ENCODE results near the gene HIVEP1.

DNA sequence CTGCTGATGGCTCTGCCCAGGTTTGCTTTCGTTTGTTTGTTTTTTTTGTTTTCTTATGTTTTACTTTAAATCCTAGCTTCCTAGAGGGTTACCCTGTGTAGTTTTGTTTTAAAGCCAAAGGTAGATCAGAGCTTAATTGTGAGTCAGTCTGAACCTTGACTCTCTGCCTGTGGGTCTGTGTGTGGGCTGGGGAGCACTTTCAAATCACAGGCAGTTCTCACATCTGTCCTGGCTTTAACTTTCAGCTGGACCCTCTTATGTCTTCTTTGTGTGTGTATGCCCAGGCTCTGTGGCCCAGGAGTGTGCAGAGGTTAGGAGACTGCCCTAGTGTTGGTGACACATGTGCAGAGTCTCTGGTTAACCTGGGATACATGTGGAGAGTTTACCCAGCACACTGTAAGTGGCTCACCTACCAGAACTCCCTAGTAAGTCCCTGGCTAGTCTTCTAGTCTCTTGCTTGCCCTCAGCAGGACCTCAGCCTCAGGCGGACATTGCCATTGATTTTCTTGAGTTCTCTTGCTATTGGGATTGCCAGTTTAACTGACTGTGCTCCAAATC lies 19.0 kb downstream of the HIVEP1 start:
- TF ChIP-seq, protein P1, sequence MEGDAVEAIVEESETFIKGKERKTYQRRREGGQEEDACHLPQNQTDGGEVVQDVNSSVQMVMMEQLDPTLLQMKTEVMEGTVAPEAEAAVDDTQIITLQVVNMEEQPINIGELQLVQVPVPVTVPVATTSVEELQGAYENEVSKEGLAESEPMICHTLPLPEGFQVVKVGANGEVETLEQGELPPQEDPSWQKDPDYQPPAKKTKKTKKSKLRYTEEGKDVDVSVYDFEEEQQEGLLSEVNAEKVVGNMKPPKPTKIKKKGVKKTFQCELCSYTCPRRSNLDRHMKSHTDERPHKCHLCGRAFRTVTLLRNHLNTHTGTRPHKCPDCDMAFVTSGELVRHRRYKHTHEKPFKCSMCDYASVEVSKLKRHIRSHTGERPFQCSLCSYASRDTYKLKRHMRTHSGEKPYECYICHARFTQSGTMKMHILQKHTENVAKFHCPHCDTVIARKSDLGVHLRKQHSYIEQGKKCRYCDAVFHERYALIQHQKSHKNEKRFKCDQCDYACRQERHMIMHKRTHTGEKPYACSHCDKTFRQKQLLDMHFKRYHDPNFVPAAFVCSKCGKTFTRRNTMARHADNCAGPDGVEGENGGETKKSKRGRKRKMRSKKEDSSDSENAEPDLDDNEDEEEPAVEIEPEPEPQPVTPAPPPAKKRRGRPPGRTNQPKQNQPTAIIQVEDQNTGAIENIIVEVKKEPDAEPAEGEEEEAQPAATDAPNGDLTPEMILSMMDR (IDR thresholded peaks at IDR 0.05) = no peak
- no peak for TF ChIP-seq POLR2AphosphoS5 (IDR thresholded peaks at IDR 0.05; ENCODE audit: low read depth, low read length)
- TF ChIP-seq, protein P2, sequence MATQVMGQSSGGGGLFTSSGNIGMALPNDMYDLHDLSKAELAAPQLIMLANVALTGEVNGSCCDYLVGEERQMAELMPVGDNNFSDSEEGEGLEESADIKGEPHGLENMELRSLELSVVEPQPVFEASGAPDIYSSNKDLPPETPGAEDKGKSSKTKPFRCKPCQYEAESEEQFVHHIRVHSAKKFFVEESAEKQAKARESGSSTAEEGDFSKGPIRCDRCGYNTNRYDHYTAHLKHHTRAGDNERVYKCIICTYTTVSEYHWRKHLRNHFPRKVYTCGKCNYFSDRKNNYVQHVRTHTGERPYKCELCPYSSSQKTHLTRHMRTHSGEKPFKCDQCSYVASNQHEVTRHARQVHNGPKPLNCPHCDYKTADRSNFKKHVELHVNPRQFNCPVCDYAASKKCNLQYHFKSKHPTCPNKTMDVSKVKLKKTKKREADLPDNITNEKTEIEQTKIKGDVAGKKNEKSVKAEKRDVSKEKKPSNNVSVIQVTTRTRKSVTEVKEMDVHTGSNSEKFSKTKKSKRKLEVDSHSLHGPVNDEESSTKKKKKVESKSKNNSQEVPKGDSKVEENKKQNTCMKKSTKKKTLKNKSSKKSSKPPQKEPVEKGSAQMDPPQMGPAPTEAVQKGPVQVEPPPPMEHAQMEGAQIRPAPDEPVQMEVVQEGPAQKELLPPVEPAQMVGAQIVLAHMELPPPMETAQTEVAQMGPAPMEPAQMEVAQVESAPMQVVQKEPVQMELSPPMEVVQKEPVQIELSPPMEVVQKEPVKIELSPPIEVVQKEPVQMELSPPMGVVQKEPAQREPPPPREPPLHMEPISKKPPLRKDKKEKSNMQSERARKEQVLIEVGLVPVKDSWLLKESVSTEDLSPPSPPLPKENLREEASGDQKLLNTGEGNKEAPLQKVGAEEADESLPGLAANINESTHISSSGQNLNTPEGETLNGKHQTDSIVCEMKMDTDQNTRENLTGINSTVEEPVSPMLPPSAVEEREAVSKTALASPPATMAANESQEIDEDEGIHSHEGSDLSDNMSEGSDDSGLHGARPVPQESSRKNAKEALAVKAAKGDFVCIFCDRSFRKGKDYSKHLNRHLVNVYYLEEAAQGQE (IDR thresholded peaks at IDR 0.05; ENCODE audit: insufficient read depth in 1 of 2, low read depth in 2 of 2, low read length in 1 of 2) = no peak
- TF ChIP-seq SIN3A (IDR thresholded peaks at IDR 0.05; ENCODE audit: borderline replicate concordance, insufficient read depth, low read depth, low read length) = no peak

Data from Panc1 (cell line).